ENCODE measurements around the gene RYR2.

GRCh38 chr1:237041461-237041794 lies 556 bp upstream of the RYR2 start:
- no peak for TF ChIP-seq CTCF (IDR thresholded peaks at IDR 0.05)
- TF ChIP-seq POLR2A (IDR thresholded peaks at IDR 0.05) = no peak
